Measurements from ENCODE around the gene RAMP1.

RAMP1 gene

DNA sequence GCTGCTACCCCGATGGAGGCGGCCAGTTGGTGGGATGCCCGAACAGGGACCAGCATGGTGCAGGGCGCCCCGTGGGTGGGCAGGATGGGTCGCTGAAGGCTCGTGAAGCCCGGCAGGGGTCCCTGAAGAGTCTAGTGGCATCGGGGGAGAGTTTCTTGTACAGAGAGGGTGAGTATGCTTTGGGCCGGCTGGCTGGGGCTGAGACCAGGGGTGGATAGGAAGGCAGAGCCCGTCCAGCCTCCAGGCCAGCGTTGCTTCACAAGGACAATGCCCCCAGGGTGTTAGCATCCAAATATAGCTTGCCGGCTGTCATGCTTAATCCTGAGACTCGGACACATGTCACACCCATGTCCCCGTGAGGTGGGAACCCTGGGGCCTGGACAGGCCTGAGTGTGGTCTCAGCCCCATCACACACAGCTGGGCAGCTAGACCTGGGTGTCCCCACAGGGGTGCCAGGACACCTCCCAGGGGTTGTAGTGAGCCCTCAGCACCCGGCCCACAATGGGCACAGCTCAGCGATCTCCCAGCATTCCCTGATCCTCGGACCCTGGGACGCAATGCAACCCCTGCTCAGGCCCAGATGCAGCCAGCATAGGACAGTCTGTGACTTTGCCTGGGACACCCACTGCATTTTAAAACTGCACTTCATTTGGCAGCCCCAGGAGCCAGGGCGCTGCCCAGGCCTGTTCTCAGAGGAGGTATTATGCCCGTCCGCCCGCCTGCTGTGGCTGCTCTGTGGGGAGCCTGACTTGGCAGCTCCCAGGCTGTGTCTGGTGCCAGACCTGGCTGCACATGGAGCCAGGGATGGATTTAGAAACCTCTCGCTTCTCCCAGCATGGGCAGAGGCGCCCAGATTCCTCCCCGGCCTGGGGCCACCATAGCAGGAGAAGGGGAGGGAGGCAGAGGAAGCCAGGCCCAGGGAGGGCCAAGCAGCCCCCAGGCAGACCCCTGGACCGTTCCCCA lies 36.4 kb downstream of the RAMP1 start:
- no peak for DNase-seq (ENCODE audit: low read depth)

DNA sequence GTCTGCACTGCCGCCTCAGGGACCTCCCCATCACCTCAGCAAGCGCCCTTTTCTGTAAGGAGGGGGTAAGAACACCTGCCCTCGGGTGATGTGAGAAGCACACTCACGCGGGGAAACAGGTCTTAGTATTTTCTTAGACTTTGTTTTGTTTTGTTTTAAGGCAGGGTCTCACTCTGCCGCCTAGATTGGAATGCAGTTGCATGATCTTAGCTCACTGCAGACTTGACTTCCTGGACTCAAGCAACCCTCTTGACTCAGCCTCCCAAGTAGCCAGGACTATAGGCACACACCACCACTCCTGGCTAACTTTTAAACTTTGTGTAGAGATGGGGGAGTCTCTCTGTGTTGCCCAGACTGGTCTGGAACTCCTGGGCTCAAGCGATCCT lies 37.1 kb downstream of the RAMP1 start:
- DNase-seq (ENCODE audit: low read depth), result no peak

DNA sequence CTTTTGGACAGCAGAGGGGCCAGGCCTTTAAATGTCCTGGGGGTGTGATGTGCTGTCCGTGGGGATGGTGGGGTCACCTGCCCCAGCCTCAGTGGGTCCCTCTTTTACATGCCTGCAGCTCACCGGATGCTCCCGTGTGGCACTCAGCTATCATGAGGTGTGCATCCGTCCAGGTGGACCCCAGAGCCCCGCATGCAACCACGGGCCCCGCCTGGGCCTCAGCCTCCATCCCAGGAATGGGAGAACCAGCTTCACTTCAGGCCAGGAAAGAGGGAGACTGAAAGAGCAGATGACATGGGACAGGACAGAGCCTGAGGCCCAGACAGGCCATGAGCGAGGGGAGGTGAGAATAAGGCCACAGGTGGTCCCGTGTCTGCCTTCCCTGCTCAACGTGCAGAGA lies 37.5 kb downstream of the RAMP1 start:
- no peak for DNase-seq (ENCODE audit: low read depth)

DNA sequence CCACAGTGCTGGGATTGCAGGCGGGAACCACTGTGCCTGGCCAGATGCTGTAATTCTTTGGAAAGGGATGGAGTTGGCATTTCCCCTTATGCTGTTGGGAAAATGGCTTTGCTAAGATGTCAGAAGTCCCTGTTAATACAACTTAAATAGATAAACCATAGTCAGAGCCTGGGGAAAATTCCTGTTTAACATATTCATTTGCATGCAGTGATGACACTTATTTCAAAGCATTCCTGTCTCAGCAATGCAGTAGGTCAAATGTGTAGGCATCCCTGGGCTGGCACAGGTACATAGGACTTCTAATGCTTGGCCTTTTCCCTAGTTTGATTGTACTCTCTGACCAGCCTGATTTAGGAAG lies 38.6 kb downstream of the RAMP1 start:
- DNase-seq (ENCODE audit: low read depth), result no peak

DNA sequence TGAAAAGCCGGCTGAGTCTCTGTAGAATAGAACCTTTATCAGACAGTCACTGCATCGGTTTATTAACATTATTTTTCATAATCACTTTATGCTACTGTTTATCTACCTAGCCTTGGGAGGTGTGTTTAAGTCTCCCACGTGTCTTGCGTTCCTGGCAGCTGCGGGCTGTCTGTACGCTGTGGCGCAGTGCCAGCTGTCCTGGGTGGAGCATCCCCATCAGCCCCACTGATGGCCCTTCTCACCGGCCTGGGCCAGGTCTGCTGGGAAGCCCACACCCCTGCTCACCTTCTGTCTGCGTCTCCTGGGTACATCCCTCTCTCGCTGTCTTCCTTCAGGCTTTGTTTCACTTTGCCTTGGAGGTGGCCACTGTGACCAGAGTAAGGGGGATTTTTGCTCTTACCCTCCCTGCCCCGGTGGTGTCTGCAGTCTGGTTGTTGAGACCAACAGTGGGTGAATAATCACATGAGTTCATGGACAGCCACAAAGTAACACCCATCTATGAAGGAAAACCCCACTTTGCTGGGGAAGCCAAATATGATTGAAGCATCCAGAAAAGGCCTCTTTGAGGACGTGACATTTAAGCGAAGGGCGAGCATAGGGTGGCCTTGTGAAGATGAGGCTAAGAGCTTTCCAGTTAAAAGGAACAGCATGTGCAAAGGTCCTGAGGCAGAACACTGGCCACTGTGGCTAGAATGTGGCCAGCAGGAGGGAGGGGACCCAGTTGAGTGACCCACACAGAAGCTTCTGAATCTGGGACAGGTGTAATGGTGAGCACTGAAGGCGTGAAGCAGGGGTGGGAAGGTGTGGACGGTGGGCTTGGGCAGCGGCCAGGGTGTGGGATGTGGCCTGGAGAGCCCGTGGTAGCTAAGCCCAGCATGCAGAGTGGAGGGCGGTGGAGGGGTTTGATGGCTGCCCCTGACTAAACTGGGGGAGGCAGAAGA lies 41.7 kb downstream of the RAMP1 start:
- no peak for DNase-seq (ENCODE audit: low read depth)

DNA sequence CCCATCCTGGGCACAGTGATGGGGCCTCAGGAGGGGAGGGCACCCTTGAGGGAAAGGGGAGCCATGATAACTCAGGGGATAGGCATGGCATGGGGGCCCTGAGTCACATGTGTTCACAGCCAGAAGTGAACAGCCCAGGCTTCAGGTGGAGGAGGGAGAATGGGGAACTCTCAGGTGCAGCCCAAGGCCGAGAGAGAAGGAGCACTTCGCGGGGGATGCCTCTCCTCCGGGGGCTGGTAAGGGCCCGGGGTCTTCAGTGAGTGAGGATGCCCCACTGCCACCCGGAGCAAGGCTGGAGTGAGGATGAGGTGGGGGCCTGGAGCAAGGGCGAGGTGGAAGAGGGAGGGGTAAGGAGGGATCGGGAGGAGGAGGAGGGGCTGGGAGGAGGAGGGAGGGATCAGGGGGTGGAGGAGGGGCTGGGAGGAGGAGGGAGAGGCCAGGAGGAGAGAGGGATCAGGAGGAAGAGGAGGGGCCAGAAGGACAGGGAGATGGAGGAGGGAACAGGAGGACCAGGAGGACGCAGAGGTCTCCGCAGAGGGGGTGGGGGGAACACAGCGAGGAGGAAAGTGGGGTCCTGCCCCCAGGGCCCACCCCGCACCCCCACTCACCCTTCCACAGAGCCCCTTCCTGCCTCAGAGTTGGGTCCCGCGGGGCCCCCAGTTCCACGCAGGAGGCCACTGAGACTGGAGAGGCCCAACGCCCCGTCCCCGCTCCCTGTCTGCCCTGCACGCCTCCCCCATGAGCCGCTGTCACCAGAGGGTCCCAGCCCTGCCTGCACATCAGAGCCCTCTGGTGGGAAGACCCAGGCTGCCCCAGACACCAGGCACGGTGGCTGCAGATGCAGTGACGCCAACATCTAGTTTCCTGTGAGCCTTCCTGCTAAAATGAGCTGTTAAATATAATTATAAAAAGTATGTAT lies 42.8 kb downstream of the RAMP1 start:
- no peak for DNase-seq (ENCODE audit: low read depth)

DNA sequence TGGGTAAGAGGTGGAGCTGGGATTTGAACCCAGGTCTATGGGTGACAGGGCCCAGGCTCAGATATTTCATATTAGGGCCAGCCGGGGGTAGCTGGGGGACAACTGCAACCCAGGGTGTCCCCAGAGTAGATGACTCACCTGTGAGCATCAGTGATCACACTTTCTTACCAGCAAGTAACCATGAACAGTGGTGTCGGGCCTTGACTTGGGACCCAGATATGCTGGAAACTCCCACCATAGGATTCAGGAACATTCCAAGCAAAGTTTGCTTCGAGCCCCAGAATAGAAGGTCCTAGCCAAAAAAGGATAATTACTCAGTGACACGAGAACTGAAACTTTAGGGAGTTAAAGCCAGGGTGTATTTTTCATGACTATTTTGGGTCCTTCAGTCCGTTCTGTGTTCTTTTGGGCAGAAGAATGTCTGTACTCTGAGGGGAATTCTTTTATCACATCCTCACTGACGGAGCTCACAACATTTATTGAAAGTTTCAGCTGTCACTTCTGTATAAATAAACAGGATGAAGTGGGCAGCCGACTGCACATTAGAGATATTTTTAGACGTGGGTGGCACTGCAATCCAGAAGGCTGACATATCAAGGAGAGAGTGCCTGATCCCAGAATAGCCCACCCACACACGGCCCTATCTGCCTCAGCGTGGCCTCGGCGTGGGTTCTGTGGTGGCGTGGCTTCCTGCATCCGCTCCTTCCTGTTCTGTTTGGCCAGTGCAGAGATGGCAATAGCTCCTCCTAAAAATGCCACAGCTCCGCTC lies 45.6 kb downstream of the RAMP1 start:
- DNase-seq (ENCODE audit: low read depth), result peak; percentile 95

DNA sequence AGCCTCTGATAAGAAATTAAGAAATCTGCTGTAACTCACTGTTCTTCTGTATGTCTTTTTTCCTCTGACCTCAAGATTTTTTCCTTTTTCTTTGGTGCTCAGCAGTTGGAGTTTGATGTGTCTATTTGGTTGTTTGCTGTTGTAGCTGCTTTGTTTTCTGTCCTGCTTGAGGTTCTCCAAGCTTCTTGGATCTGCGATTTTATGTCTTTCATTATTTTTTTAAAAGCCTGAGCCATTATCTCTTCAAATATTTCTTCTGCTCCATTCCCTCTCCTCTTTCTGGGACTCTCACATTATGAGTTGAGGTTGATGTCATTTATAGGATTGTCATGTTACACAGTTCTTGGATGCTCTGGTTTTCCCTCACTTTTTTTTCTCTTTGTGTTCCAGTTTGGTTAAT lies 47.7 kb downstream of the RAMP1 start:
- DNase-seq (ENCODE audit: low read depth), result no peak

DNA sequence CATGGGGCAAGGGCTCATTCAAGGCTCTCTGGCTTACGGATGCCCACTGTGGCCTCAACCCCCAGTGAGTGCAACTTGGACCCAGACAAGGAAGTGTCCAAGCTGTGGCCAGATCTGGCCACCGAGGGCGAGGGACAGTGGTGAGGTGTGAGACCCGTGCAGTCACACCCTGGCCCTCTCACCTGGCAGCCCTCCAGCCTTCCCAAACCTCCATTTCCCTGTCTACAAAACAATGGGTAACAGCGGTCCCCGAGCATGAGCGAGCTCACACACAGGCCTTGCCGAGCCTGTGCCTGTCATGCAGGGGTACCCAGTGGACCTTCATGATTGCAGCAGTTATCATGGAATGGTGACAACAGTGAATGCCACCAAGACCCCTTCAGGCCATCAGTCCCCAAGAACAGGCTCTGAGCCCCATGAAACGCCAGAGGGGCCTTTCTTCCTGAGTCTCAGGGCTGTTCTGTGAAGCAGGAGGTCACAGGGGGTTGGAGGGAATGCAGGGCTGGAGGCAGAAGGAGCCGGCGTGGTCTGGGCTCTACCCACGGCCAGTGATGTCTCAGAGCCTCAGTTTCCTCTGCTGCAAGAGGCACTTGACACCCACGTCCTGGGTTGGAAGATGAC lies 49.8 kb downstream of the RAMP1 start:
- no peak for DNase-seq (ENCODE audit: low read depth)

DNA sequence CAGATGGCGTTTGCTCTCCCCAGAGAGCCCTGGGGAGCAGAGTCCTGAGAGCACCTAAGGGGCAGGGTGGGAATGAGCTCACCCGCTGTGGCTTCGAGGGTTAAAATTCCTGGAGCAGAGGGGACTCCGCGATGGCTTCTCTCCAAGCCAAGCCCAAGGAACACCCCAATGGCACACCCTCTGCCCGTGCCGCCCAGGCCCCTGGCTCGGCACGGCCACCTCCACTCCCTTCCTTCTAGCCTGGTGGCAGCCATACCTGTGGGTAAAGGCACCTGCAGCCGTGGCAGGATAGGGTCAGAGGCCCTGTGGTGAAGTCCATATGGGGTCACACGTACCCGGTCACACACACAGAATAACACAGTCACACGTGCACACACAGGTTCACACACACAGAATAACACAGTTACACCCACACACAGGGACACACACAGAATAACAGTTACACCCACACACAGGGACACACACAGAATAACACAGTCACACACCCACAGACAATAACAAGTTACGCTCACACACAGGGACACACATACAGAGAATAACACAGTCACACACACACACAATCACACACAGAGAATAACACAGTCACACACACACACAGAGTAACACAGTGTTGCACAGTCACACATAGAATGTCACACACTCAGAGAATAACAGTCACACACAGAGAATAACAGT lies 50.5 kb downstream of the RAMP1 start:
- DNase-seq (ENCODE audit: low read depth), result no peak

DNA sequence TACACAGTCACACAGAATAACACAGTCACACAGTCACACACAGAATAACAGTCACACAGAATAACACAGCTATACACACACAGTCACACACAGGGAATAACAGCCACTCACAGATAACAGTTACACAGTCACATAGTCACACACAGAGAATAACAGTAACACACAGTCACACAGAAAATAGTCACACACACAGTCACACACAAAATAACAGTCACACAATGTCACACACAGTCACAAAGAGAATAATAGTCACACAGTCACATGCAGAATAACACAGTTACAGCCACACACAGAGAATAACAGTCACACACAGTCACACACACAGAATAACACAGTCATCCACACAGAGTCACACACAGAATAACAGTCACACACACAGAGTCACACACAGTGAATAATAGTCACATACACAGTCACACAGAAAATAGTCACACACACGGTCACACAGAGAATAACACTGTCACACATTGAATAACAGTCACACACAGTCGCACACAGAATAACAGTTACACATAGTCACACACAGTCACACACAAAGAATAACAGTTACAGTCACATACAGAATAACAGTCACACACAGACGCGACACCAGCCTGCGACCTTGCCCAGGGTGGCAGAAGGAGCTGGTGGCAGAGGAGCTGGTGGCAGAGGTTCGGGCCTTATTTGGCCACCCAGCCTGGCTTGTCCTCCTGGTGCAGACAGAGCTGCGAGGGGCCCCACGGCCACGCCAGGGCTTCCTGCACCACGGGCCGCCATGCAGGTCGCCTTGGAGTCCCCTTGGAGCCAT lies 51.3 kb downstream of the RAMP1 start:
- no peak for DNase-seq (ENCODE audit: low read depth)

DNA sequence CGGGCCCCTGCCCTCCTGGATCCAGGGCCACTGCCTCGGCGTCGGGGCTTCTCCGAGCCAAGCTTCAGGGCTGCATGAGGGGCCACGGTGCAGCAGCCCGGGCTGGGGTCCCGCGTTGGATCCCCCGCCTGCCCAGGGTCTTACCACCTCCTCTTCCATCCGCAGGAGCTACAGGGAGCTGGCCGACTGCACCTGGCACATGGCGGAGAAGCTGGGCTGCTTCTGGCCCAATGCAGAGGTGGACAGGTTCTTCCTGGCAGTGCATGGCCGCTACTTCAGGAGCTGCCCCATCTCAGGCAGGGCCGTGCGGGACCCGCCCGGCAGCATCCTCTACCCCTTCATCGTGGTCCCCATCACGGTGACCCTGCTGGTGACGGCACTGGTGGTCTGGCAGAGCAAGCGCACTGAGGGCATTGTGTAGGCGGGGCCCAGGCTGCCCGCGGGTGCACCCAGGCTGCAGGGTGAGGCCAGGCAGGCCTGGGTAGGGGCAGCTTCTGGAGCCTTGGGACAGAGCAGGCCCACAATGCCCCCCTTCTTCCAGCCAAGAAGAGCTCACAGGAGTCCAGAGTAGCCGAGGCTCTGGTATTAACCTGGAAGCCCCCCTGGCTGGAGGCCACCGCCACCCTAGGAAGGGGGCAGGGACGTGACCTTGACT lies 52.1 kb downstream of the RAMP1 start:
- no peak for DNase-seq (ENCODE audit: low read depth)

DNA sequence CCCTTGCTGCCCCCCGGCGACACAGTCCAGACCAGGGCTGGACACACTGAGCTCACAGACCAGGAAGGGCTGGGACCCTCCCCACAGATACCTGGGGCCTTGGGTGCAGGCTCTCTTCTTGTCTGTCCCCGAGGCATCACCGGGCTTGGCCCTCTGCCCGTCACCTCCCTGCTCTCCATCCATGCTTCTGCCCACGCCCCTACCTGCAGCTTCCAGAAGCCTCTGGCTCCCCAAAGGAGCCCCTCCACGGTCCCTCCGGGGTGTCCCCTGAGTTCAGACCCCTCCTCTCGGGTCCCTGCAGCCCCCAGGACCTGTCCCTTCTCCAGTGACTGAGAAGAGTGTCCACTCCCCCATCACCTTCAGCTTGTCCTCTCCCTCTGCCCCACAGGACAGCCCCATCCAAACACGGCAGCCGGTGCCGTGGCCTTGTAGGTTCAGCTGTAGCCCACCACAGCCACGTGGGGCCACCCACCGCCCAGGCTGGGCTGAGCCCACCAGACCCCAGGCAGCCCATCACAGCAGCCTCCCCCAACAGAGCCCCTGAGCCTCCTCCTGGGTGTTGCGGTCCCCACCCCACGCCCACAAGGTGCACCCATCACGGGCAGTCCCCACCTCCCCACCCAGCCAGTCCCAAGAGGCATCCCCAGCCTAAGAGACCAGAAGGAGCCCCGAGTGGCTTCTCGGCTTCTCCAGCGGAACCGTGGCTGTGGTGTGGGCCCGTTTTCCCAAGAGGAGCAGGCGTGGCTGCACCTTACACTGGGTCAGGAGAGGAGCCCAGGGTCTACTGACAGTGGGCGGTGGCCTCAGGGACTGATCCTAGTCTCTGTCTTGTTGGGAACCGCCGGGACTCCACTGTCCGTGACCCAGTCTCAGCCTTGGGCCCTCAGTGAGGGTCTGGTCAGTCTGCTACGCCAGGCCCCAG lies 53.1 kb downstream of the RAMP1 start:
- DNase-seq (ENCODE audit: low read depth), result no peak

DNA sequence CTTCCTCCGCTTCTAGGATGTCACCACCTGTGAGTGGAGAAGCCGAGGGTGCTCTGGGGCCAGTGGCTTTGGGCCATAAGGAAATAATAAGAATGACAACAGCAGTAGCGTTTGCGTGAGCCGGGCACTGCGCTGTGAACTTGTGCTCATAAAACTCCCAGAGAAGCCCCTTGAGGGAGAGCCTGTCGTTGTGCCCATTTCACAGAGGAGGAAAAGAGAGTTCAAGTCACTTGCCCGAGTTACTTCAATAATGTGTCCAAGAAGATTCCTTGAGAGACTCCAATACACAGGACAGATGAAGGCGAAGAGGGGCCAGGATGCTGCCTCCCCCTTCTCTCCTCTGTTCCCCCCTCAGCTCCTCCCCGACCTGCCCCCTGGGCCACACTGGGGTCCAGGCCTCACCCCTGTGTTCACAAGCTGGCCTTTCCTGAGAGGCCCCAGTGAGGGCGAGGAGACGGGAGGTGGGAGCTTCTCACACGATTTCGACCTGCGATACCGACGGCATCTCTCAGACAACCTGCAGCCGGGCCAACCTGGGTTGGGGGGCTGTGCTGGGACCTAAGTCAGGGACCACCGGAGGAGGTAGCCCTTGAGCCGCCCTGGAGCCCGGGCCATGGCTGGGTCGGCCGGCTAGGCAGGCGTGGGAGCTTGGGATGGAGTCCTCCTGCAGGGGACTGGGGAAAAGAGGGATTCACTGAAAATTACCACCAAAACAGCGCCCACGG lies 53.9 kb downstream of the RAMP1 start:
- no peak for DNase-seq (ENCODE audit: low read depth)

DNA sequence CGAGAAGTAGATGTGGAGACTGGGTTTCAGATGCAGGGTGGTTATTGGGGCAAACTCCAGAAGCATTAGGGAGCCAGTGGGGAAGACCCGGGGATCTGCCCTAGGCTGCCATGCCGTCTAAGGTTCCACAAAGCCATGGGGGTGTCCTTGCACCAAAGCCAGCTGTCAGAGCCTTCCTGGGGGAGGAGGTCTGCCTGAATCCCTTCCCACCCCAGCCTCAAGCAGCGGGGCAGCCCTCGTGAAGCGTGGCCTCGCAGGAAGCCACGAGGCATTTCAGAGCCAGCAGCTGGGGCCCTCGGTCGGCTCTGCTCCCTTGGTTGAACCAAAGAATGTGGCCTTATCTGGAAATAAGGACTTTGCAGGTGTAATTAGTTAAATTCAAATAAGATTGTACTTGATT lies 56.2 kb downstream of the RAMP1 start:
- DNase-seq (ENCODE audit: low read depth), result no peak

DNA sequence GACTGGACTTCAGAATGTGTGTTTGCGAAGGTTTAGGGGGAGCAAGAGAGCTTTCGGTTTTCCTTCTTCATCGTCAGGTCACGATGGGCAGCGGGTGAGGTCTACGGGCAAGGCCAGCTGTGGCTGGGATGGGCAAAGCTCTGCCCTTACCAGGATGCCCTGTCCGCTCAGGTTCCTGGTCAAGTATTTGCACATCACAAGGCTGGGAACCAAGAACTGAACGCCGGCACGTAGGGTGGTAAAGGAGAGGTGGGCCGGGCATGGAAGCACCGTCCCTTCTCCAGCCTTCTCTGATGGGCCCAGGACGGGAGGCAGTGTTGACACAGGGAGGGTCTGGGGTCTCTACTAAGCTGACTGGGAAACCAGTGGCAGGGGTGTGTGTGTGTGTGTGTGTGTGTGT lies 56.9 kb downstream of the RAMP1 start:
- no peak for DNase-seq (ENCODE audit: low read depth)

Data from CMK (cell line).